NCI-H1105 treated with DMSO at 0.1 percent for 48 hours (cell line): Measurements from ENCODE around the gene SMARCC1.

Experiments used
- DNase-seq: peaks from one replicate; lab custom pipeline; 2025; lab: John Stamatoyannopoulos, UW

The SMARCC1 gene

DNA sequence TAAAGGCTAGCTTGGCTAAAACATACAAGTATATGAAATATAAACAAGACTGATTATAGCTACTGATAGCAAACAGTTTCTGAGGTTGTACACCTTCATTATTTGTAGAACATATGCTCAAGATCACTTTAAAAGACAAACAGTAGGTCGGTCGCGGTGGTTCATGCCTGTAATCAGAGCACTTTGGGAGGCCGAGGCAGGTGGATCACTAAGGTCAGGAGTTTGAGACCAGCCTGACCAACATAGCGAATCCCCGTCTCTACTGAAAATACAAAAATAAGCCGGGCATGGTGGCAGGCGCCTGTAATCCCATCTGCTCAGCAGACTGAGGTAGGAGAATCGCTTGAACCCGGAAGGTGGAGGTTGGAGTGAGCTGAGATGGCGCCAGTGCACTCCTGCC is 80.3 kb downstream of the SMARCC1 start:
- DNase-seq = no peak

- DNase-seq = no peak
Observed at GRCh38 chr3:47692158-47692557, 89.5 kb downstream of the SMARCC1 start.

GRCh38 chr3:47688488-47688887 is 93.2 kb downstream of the SMARCC1 start:
- DNase-seq = no peak

- DNase-seq = no peak
Observed at GRCh38 chr3:47685037-47685436, 96.7 kb downstream of the SMARCC1 start.

DNA sequence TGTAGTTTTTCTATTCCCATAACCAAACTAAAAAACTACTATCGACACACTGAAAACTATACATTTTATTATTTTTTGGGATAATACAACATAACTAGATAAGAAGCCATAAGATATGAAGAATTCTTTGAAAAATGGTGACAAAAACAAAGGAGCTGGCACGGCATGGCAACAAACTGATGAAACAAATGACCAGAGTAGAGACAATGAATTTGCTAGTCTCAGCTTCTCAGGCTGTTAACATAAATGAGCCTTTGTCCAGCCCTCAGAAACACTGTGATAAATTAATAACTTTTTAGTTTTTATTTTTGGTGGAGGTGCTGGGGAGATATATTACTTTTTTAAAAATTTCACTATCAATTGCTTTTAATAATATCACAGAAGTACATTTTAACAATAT is 100.7 kb downstream of the SMARCC1 start:
- no peak for DNase-seq

DNA sequence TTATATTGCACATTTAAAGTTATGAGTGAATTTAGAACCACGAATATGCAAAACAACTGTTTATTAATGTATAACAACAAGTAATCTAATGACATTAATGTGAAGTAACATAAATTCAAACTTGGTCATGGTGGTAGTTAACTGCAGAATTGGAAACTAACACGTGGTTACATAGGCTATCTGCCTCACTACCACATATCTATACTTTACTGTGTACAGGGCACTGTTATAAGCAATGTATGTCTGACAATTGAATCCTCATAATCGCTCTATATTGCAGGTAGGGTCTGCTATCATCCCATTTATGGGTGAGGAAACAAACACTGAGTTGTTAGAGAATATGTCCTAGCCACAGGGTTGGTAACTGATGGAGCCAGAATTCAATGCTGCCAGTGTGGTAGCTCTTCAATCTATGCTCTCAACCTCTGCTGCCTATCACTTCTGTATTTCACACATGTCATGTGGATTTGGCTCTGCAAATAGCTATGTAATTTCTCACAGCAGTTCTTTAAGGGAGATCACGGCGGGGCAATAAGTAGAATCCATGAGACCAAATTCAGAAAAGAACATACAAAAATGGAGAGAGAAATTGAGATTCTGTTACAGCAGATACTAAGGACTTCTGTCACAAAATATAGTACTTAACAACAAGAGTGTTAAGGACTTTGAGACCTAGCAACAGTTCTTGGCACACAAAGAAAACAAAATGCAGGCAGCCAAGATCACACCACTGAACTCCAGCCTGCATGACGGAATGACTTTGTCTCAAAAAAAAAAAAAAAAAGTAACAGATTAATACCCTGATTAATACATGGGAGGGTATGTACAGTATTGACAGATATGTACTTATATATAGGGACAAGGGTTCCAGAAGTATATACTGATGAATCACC is 103.0 kb downstream of the SMARCC1 start:
- DNase-seq = no peak

GRCh38 chr3:47669026-47669749 is 112.5 kb downstream of the SMARCC1 start:
- DNase-seq = no peak

- no peak for DNase-seq
Observed at GRCh38 chr3:47666118-47666517, 115.6 kb downstream of the SMARCC1 start.

DNA sequence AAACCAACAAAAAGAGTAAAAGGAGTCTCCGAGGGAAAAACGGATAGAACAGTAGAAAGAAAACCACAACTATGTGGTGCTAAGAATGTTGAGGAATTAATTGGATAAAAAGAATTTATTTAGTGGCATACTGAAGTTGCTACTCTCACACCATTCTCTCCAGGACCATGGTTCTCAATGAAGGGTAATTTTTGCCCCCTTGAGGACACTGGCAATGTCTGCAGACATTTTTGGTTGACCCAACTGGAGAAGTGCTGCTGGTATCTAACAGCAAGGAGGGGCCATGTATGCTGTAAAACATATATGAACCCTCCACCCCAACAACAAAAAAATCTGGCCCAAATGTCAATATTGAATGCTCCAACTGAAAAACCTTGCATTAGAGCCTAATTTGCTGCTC is 117.2 kb downstream of the SMARCC1 start:
- DNase-seq = no peak

- DNase-seq = no peak
Observed at GRCh38 chr3:47663630-47664240, 118.0 kb downstream of the SMARCC1 start.

- DNase-seq = no peak
Observed at GRCh38 chr3:47661121-47661752, 120.5 kb downstream of the SMARCC1 start.

DNA sequence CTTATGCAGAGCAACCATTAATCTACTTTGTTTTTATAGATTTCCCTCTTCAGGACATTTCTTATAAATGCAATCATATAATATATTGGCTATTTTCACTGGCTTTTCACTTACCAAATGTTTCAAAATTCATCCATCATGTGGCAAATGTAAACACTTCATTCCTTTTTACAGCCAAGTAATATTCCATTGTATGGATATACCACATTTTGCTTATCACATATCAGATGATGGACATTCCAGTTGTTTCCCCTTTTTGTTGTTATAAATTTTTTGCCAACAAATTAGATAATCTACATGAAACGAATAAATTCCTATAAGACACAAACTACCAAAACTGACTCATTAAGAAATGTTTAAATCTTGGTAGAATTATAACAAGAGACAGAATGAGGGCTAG is 123.2 kb downstream of the SMARCC1 start:
- no peak for DNase-seq

DNA sequence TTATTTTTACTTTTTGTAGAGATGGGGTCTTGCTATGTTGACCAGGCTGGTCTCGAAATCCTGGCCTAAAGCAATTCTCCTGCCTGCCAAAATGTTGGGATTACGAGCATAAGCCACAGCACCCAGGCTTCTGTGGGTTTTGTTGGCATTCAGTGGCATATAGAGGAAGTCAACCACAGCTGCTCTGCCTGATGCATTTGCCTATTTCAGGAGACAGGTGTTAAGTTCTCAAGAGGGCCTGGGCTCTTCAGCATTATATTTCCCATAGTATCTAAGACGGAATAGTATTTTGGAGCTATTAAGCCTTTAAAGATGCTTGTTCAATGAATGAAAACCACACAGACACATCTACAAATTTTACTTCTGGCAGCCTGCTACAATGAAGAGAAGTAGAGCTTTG is 129.6 kb downstream of the SMARCC1 start:
- DNase-seq = no peak

- no peak for DNase-seq
Observed at GRCh38 chr3:47650294-47650693, 131.4 kb downstream of the SMARCC1 start.

DNA sequence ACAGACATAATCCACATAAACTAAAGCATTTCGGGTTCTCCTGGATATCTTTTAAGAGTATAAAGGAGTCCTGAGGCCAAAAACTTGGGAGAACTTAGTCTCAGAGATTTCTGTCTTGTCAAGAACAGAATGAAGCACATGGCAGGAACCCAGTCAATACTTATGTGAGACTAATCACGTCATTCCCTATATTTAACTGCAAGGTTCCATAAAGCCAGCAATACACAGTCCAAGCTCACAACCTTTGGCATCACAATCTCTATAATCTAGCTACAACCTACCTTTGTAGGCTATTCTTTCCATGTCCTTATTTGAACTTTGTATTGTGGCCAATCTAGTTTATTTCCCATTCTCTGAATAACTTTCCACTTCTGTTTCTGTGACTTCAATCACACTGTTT is 134.1 kb downstream of the SMARCC1 start:
- no peak for DNase-seq

DNA sequence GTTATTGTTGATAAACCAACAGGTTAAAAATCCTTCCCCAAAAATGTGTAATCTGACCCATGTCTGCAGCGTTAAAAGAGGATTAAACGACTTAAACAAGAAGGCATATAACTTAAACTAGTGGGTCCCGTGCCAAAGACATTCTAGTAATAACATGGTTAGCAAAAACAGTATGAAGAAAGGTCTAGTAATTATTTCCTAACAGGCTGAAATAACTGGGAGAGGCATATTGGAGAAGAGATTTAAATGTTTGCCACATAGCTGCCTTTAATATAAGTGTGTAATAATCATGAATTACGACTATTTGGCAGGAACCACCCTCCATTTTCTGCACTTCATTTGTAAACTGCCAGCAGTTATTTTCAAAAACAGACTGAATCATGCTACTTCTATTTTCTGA is 135.3 kb downstream of the SMARCC1 start:
- DNase-seq = no peak

- no peak for DNase-seq
Observed at GRCh38 chr3:47645551-47645950, 136.1 kb downstream of the SMARCC1 start.

DNA sequence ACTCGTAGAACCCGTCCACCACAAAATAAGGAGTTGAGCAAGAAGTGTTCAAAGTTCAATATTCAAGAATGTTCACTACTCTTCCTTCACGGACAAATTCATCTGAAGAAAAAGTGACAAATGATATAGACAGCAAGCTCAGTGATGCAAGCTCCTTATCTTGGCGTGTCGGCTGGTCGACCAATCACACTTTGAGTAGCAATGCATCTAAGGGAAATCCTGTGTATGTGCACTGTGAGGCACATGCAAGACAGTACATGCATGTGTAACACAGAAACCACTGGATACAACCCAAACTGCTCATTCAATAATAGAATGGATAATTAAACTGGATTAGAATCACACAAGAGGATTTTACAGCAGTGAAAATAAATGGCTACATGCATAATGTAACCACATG is 138.6 kb downstream of the SMARCC1 start:
- DNase-seq = no peak

GRCh38 chr3:47641739-47642138 is 140.0 kb downstream of the SMARCC1 start:
- DNase-seq = no peak

DNA sequence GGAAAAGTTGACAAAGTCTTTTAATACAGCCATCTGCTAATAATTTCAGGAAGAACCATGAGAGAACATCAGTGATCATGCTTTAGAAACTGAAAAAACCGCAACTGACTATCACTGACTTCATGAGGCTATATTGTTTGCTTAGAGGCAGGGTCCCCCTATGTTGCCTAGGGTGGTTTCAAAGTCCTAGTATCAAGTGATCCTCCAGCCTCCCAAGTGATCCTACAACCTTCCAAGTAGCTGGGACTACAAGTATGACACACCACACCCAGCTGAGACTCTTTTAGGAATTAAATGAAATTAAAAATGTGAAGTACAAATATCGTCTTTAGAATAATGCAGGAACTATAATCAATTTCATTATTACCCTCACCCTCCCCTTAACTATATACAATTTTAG is 144.8 kb downstream of the SMARCC1 start:
- no peak for DNase-seq

GRCh38 chr3:47636225-47636624 is 145.5 kb downstream of the SMARCC1 start:
- DNase-seq = no peak

DNA sequence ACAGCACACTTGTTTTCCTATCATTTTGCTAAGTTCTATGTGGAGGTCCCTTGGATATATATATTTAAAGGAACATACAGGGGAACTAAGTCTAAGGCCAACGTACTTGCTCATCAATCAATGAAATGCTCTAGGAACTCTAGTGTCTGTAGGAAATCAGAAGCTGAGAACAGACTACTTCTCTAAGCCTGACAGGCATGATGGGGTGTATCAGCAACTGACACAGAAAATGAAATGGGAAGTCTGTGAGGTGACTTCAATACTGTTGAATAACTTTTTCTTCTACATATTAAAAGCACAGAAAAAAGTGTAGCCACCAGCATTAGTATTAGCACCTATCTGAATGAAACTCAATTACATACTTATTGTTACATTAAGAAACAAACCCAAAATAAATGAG is 146.2 kb downstream of the SMARCC1 start:
- no peak for DNase-seq

DNA sequence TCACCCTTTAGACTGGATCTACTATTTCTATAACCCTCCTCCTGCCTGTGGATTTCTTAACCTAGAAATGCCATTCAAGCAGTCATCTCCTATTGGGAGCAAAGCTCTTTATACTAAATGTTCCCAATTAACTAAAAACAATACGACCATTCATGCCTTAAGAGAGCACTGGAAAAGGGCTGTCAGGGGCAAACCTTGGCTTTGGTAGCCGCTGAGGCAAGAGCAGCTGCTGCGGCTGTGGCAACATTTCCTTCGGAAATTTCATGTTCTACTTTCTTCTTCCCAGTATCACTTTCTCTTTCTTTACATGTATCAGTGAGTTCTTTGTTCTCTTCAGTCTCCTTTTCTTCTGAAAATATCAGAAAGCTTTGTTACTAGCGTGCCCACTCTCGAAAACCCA is 146.7 kb downstream of the SMARCC1 start:
- DNase-seq = no peak
